GM19240 (cell line): ENCODE measurements around the gene PRRT4.

Experiments used
- DNase-seq: peaks from one replicate; pipeline ENCODE4 v3.0.0; 2011; ENCODE audit warnings: low spot score; ENCODE audit not compliant: insufficient read length

The PRRT4 gene

DNA sequence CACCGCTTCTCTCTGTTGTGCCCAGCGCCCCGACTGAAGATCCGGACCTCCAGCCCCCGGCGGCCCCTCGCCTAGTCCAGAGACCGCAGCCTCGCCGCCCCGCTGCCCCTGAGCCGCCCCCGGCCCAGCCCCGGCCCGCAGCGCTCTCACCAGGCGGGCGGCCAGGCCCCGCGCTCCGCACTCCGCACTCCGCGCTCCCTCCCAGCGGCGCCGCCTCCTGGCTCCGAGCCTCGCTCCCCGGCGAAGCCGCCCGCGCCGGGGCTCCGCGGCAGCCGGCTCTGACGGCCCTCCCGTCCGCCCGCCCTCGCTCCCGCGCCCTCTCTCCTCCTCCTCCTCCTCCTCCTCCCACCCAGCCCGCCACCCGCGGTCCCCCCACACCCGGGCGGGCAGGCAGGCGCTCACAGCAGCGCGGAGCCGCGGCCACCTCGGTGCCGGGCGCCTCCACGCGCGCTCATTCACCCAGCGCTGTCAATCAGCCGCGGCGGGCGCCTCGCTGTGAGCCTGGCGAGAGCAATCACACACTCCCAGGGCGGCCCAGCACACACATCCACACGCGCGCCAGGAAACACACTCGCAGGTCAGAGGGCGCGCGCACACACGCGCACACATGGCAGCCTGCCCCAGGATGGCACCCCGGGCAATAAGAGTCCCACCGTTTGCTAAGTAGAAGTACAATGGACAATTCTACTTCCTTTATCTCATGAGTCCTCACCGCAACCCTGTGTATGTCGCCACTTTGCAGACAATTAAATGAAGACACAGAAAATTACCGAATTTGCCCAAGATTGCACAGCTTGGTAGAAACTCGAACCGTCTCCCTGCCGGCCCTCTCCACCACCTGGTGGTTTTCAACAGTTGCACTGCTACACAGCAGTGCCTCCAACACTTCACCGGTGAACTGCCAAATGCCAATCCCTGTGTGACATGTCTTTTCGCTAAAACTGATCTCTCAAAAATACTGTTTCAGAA, at the start of gene PRRT4:
PRRT4 (minus strand) TSS at position 280 of the 969 bp plus-strand sequence.
- no peak for DNase-seq

DNA sequence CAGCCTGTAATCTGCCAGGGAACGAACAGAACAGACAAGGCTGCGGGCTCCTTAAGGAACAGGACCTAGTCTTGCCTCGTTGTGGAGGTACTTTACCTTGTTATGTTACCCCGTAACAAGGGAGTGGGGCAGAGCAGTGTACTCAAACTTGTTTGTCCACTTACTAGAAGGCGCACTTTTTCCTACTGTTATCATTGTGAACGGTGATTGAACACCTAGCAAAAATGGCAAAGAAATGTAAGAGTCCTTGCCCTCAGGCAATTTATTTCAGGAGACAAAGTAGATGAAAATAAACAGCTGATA, 48.9 kb upstream of the PRRT4 start:
- no peak for DNase-seq

DNA sequence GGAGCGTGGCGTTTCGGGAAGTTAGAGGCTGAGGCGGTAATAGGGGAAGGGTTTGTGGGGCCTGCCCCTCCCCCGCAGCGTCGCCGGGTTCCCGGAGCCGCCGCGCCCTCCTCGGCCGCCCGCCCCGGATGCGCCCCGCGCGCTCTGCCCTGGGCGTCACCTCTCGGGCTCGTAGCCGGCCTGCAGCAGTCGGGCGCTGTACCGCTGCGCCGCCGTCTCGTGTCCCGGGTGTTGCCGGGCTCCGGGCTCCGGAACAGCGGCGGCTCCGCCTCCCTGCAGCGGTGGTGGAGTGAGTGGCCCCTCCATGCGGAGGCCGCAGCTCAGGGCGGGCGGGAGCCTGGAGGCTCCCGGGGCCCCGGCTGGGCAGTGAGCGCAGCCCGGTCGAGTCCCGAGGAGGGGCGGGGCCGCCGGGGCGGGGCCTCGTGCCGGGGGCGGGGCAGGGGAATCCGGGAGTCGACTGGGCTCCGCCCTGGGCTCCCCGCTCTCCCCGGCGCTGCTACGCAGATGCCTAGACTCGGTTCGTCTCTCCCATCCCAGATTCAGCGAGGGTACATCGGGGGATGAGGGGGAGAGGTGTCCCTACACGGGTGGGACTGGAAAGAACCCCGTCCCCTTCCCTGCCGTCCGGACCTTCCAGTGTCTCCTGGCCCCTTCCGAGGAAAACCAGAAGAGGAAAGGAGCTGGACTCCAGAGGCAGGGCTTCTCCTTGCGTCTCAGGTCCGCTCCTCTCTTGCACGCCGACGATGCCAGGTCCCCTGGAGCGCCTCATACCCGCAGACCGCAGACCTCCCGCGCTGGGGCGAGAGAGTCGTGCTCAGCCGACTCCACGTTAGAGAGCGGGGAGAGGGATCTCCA, 48.3 kb upstream of the PRRT4 start, which contains the start of gene IMPDH1:
IMPDH1 (minus strand) TSS at position 387 of the 855 bp plus-strand sequence; CDS start at position 306, 81 bp downstream.
- peak; percentile 92 for DNase-seq

DNA sequence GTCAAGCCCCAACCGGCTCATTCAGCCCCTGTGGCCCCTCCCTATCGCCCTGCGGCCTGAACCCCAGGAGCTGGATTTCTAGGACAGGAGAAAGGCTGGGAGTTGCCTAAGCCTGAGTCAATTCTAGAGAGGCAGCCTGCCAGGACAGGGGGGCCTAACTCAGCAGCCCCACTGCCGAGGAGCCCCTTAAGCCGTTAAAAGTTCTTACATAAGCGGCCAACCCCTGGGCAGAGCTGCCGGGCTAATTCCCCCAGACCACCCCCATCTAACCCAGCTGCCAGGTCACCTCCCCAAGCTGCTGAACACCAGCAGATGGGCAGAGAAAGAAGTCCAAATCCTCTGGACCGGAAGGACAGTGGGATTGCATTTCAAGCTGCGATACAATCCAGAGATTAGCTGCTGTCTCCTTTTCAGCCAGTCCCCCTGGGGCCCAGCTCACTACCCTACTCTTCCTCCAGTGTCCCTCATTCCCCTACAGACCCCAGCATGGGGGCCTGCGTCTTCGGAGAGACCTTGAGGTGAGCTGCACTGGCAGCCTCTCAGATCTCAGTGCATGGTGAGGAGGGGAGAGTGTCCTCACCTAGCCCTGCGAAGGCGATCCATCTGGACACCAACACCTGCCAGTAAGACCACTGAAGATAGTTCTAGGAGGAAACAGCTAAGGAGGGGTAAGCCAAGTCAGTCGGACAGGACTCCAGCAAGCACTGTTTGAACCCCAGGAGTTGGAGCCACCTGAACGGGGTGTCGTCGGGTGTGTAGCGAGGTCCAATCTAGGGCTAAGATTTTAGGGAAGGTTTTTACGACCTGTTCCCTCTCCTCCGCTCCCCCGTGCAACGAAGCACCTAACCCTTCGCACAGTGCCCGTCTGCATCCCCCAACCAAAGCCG, 47.5 kb upstream of the PRRT4 start:
- no peak for DNase-seq

GRCh38 chr7:128407751-128408708, 46.5 kb upstream of the PRRT4 start:
- DNase-seq, result no peak

- no peak for DNase-seq
Observed at GRCh38 chr7:128407233-128407589, 45.7 kb upstream of the PRRT4 start.

DNA sequence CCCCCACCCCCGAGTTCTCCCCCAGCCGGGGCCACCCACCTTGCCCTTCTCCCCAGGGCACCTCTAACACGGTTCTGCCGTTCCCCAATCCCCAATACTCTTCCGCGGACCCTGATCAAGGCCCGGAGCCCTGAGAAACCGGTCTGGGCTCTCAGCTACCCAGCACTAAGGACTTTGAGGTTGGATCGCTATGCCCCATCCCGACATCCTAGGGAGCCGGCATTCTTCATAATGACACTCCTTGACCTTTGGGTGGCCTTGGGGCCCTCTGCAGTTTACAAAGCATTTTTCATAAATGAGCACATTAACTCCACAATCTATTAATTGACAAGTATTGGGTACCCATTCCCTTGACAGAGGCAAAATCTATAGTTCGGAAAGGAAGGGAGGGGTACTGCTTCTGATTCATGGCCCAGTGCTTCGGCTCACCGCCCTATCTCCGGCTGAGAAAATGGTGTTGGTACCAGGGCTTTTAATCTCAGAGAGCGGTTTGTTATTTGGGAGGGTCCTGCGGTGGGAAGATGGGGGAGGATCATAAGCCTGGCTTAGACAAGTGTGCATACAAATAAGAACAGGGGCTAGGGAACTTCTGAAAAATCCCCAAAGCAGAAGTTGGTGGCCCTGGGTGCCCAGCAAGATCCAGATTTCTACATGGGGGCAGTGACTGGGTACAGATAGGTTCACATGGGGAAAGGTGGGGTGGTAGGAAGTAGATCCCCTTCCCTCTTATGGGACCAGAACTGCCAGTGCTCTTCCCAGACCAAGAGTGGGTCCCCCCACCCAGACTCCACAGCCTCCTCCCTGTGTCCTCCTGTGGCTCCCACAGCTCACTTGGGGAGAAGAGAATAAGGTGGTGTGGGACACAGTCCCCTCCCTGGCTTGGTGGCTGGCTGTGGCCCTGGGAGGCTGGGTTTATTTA, 45.1 kb upstream of the PRRT4 start:
- no peak for DNase-seq

DNA sequence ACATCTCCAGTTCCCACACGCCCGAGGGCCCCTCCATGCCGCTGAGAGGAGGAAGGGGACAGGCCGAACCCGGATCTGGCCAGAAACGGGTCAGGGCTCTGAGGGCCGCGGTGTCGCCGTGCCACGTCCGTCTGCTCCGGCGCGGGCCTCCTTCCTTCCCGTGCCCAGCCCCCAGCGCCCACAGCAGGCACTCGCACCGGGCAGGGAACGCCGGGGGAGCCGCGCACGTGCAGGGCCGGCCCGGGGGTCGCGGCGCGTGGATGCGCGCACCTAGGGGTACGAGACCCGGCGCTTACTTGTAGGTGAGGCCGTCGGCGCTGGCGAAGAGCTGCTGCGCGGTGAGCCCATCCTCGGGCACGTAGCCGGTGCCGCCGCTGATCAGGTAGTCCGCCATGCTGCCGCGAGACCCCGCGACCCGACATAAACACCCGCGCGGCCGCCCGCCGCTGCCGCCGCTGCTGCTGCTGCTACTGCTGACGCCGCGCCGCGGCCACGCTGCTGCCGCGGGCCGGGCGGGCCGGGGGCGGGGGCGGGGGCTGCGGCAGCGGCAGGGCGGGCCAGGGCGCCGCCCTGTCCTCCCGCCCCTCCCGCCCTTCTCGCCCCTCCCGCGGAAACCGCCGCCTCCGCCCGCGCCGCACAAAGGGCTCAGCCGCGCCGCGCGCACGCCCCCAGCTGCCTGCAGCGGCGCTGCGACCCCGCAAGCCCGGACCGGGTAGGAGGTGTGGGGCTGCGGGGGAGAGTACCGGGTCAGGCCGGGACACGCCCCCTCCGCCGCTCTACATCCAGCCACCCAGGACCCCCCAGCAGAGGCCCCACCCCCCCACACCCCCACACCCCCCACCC, 44.2 kb upstream of the PRRT4 start:
- no peak for DNase-seq

GRCh38 chr7:128404886-128405470, 43.5 kb upstream of the PRRT4 start:
- no peak for DNase-seq

GRCh38 chr7:128404143-128404681, 42.7 kb upstream of the PRRT4 start:
- no peak for DNase-seq

GRCh38 chr7:128403676-128404075, 42.2 kb upstream of the PRRT4 start:
- DNase-seq, result no peak

DNA sequence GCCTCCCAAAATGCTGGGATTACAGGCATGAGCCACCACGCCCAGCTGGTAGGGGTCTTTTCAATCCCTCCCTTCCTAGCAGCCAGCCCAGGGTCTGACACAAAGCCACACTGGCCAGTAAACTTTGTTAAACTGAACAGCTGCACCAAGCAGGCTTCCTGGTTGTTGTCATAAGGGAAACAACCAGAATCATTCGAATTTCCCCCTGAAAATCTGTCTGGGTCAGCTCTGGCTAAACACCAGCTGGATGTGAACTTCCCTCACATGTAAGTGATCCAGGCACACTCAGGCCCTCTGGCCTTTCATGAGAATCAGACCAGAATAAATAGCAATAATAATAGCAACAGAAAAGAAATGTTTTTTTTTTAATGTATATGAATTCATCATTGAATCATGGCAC, 40.9 kb upstream of the PRRT4 start:
- no peak for DNase-seq

GRCh38 chr7:128400566-128400965, 39.1 kb upstream of the PRRT4 start:
- no peak for DNase-seq

DNA sequence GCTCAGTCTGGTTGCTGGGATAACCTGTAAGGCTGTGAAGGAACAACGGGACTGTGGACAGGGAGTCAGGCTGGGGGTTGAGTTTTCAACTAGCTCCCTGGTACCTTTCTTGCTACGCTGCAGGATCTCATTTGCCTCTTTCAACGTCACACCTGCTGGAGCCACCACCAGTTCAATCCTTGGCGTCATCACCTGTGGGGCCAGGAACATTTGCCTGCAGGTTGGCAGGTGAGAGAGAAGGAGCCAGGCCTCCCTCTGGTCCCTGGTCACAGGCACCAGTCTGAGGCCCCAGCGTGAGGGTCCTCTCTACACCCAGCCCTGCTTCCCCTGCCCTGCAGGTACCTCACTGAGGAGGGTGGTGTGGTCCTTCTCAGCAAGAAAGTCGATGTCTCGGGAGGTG, 38.5 kb upstream of the PRRT4 start:
- DNase-seq, result no peak

DNA sequence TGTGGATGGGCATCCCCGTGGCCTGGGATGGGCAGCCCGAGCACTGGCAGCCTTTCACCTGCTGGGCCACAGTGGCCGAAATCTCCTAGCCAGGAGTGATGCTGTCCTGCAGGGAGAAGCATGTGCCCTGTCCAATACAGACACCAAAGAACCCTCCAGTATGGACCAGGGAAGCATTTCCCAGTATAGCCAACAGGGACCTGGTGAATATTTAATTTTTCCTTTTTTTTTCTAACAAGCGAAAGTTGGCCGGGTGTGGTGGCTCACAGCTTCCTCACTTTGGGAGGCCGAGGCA, 37.3 kb upstream of the PRRT4 start:
- no peak for DNase-seq

DNA sequence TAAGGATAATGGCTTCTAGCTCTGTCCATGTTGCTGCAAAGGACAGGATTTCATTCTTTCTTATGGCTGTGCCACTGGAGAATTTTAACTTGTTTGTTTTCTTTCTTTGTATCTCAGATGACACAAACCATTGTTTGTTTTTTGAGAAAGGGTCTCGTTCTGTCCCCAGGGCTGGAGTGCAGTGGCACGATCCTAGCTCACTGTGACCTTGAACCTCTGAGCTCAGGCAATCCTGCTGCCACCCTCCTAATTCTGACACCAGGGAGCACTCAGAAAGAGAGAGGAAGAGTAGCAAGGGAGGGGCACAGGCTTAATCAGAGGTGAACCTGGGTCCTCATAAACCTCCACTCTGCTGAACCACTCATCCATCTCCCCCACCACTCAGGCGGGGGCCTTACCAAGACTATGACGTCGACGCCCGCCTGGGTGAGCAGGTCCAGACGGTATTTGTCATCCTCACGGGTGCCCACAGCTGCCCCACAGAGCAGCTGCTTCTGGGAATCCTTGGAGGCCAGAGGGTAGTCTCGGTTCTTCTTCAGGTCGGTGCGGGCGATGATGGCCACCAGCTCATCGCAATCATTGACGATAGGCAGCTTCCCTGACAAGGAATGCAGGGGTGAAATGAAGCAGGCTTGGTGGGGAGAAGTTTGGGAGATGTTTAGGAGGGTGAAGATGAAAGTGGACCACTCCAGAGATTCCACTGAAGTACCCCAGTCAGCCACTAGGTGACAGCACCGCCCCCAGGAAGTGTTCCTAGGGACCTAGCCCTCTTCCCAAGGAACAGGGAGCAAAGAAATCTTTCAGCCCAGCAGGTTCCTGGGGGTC, 36.7 kb upstream of the PRRT4 start:
- no peak for DNase-seq

DNA sequence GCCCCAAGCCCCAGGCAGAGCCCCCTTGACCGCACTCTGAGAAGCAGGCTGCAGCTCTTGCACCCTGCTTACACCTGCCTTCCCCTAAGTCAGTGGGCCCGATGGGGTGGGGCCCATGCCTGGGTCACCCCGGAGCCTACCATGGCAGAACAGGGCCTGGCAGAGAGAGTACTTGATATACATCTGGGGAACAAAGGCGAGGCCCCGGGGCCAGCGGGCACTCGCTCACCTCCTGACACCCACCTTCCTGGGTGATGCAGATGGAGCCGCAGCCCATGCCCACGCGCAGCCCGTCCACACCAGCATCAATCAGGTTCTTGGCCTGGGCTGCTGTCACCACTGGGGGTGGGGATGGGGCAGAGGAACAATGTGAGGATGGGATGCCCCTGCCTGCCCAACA, 34.9 kb upstream of the PRRT4 start:
- no peak for DNase-seq
